ENCODE measurements around the gene C19orf33. TPM values are rescaled to one million over a fixed set of nuclear protein-coding genes. Genes with fewer than 3 reads are reported as not detected.

The C19orf33 gene
- polyA plus RNA-seq, 1 donor (not counting 4 experiments of a cell fraction or from before 2014, with no cell fraction given): 366 TPM

DNA sequence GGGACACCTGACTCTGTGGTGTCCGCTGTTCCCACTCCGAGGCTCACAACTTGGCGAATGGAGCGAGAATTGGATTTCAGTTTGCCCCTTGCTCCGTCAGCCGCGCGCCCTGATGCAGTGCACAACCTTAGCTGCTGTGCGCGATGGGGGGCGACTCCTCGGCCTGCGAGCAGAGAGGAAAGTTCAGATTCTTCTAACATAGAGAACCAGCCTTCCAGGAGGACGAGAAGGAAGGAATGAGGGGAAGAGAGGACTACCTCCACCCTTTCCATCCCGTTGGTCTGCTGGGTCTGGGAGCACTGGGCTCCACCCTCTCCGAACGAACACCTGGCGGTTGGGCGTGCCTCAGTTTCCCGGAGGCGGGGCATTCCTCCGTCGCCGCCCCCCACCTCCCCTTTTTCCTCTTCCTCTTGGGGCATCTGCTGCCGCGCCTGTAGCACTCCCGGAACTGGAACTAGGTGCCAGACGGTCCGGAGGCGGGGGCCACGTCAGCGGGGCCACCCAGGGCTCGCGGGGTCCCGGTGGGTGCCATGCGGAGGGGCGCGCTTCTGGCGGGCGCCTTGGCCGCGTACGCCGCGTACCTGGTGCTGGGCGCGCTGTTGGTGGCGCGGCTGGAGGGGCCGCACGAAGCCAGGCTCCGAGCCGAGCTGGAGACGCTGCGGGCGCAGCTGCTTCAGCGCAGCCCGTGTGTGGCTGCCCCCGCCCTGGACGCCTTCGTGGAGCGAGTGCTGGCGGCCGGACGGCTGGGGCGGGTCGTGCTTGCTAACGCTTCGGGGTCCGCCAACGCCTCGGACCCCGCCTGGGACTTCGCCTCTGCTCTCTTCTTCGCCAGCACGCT is 15.6 kb downstream of the C19orf33 start, which contains the start of gene KCNK6:
TSS of gene KCNK6 (plus strand) at position 425 of the 838 bp plus-strand sequence. CDS start at position 531, 106 bp downstream.
- FAIRE-seq (peak; percentile 91), DNase-seq (ENCODE audit: low read depth, low spot score) (no peak)
- no peaks in the 10 kb centered on the region for H3K9me1 ChIP-seq (ENCODE audit: control insufficient read depth, extremely low read depth, insufficient read depth, low read length)
- TF ChIP-seq, protein P1, sequence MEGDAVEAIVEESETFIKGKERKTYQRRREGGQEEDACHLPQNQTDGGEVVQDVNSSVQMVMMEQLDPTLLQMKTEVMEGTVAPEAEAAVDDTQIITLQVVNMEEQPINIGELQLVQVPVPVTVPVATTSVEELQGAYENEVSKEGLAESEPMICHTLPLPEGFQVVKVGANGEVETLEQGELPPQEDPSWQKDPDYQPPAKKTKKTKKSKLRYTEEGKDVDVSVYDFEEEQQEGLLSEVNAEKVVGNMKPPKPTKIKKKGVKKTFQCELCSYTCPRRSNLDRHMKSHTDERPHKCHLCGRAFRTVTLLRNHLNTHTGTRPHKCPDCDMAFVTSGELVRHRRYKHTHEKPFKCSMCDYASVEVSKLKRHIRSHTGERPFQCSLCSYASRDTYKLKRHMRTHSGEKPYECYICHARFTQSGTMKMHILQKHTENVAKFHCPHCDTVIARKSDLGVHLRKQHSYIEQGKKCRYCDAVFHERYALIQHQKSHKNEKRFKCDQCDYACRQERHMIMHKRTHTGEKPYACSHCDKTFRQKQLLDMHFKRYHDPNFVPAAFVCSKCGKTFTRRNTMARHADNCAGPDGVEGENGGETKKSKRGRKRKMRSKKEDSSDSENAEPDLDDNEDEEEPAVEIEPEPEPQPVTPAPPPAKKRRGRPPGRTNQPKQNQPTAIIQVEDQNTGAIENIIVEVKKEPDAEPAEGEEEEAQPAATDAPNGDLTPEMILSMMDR (optimal IDR thresholded peaks at IDR 0.05 in 1 of 3, IDR thresholded peaks at IDR 0.05 in 1 of 3, conservative IDR thresholded peaks at IDR 0.05 in 1 of 3; ENCODE audit: extremely low read depth in 1 of 3, insufficient read depth in 2 of 3, low read length in 3 of 3): no peak
- TF ChIP-seq EZH2 (IDR thresholded peaks at IDR 0.05; ENCODE audit: low read length): no peak
- peak within 1 kb of the TSS; percentile 83 for H3K9ac ChIP-seq (ENCODE audit: control insufficient read depth, extremely low read depth, insufficient read depth, low read length)
- H3K79me2 ChIP-seq (ENCODE audit: control insufficient read depth, insufficient read depth, low read length): peaks cover 53% of the 10 kb centered on the region
- H4K20me1 ChIP-seq (ENCODE audit: control insufficient read depth, extremely low read depth, insufficient read depth, low read length): peaks cover 3% of the 10 kb centered on the region
- H3K4me1 ChIP-seq (ENCODE audit: control insufficient read depth, extremely low read depth, insufficient read depth, low read length): peaks cover 52% of the 10 kb centered on the region
- H3K36me3 ChIP-seq (ENCODE audit: control insufficient read depth in 2 of 2, extremely low read depth in 1 of 2, insufficient read depth in 2 of 2, low read length in 2 of 2): peaks cover 5 to 8% of the 10 kb centered on the region in 2 experiments
- H3K27me3 ChIP-seq (ENCODE audit: control insufficient read depth, extremely low read depth, insufficient read depth, low read length): no peaks in the 10 kb centered on the region
- peak within 1 kb of the TSS; percentile 79 for H3K27ac ChIP-seq (ENCODE audit: control insufficient read depth, insufficient read depth, low read length)
- peak within 1 kb of the TSS; percentile 53 to 89 (median 71) for H3K4me3 ChIP-seq (ENCODE audit: control insufficient read depth in 2 of 3, extremely low read depth in 1 of 3, insufficient read depth in 2 of 3, low read depth in 1 of 3, low read length in 3 of 3)
- no peaks in the 10 kb centered on the region for H3K9me3 ChIP-seq (ENCODE audit: control insufficient read depth, low read depth, low read length)
- H2AFZ ChIP-seq (ENCODE audit: control insufficient read depth, low read length): peak within 1 kb of the TSS; percentile 81
- dilution Hi-C loops (cut with MboI; ENCODE audit: extremely low pct_ligation_motif_present, low sequenced_read_pairs): no loop called here
- peak within 1 kb of the TSS; percentile 93 for H3K4me2 ChIP-seq (ENCODE audit: control insufficient read depth, extremely low read depth, insufficient read depth, low read depth, low read length)

DNA sequence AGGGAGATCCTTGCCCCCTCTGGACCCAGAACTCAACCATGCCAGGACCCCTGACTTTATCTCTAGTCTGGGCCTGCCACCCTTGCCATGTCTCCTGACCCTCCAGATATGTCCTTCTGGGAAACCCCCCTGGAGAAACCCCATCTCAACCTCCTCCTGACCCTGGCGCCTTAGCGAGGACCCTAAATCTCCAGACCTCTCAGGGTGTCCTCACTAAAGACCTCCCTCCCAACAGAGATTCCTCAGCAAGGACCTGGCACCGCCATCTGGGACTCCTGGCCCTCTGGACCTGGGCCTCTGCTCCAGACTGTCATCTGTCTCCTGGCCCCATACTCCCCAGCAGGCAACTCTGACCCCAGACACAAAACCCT is 16.9 kb downstream of the C19orf33 start:
- Histone ChIP-seq H2AFZ (ENCODE audit: control insufficient read depth, low read length) (no peak overlapping the region), H3K4me2 (ENCODE audit: control insufficient read depth, extremely low read depth, insufficient read depth, low read depth, low read length) (peak overlapping the region; percentile 93), H3K9ac (ENCODE audit: control insufficient read depth, extremely low read depth, insufficient read depth, low read length) (peak overlapping the region; percentile 83), H3K9me1 (ENCODE audit: control insufficient read depth, extremely low read depth, insufficient read depth, low read length) (no peaks in the 10 kb centered on the region), H3K9me3 (ENCODE audit: control insufficient read depth, low read depth, low read length) (no peaks in the 10 kb centered on the region), H3K27ac (ENCODE audit: control insufficient read depth, insufficient read depth, low read length) (peak overlapping the region; percentile 79), H3K36me3 (ENCODE audit: control insufficient read depth in 2 of 2, extremely low read depth in 1 of 2, insufficient read depth in 2 of 2, low read length in 2 of 2) (peaks cover 10 to 14% of the 10 kb centered on the region in 2 experiments), H3K79me2 (ENCODE audit: control insufficient read depth, insufficient read depth, low read length) (peaks cover 54% of the 10 kb centered on the region), H3K27me3 (ENCODE audit: control insufficient read depth, extremely low read depth, insufficient read depth, low read length) (no peaks in the 10 kb centered on the region), H4K20me1 (ENCODE audit: control insufficient read depth, extremely low read depth, insufficient read depth, low read length) (peaks cover 3% of the 10 kb centered on the region), H3K4me3 (ENCODE audit: control insufficient read depth in 2 of 3, extremely low read depth in 1 of 3, insufficient read depth in 2 of 3, low read depth in 1 of 3, low read length in 3 of 3) (peak overlapping the region; percentile 53 to 89 (median 71)), H3K4me1 (ENCODE audit: control insufficient read depth, extremely low read depth, insufficient read depth, low read length) (peaks cover 43% of the 10 kb centered on the region)
- FAIRE-seq: no peak
- dilution Hi-C loops (cut with MboI; ENCODE audit: extremely low pct_ligation_motif_present, low sequenced_read_pairs): no loop called here
- no peak for TF ChIP-seq EZH2 (IDR thresholded peaks at IDR 0.05; ENCODE audit: low read length)
- TF ChIP-seq, protein P1 (optimal IDR thresholded peaks at IDR 0.05 in 1 of 3, IDR thresholded peaks at IDR 0.05 in 1 of 3, conservative IDR thresholded peaks at IDR 0.05 in 1 of 3; ENCODE audit: extremely low read depth in 1 of 3, insufficient read depth in 2 of 3, low read length in 3 of 3): no peak
- no peak for DNase-seq (ENCODE audit: low read depth, low spot score)

Measured in keratinocyte (primary cell).